HepG2 (cell line): ENCODE results near the gene POLR3H. TPM values are rescaled to one million over a fixed set of nuclear protein-coding genes. Genes with fewer than 3 reads are reported as not detected.

ENCODE experiments used
- GATAD2A ChIP-seq: IDR thresholded peaks from 2 replicates; pipeline ENCODE4 v1.6.1; 2016
- KDM6A ChIP-seq: IDR thresholded peaks from 2 replicates; pipeline ENCODE4 v1.6.1; 2016; ENCODE audit warnings: low read depth
- MEIS2 ChIP-seq: sonication (generic); formaldehyde crosslinking; IDR thresholded peaks from 2 replicates; pipeline ENCODE4 v1.9.0; 2021; ENCODE audit warnings: mild to moderate bottlenecking, missing genetic modification reagents
- RBM22 ChIP-seq: fragments of 200-400 bp; formaldehyde crosslinking; optimal IDR thresholded peaks from 2 replicates; pipeline ENCODE3; 2017; ENCODE audit warnings: mild to moderate bottlenecking, low read length, moderate library complexity
- SALL1 ChIP-seq: sonication (generic); formaldehyde crosslinking; IDR thresholded peaks from 2 replicates; pipeline ENCODE4 v1.8.0; 2022; ENCODE audit warnings: mild to moderate bottlenecking, missing genetic modification reagents
- SAP130 ChIP-seq: IDR thresholded peaks from 2 replicates; pipeline ENCODE4 v1.6.1; 2016; ENCODE audit warnings: low read depth
- TEAD3 ChIP-seq: optimal IDR thresholded peaks from 2 replicates; pipeline ENCODE3; 2016; ENCODE audit warnings: borderline replicate concordance
- ZBTB38 ChIP-seq: sonication (generic); formaldehyde crosslinking; IDR thresholded peaks from 2 replicates; pipeline ENCODE4 v1.5.1; 2020; ENCODE audit warnings: mild to moderate bottlenecking, missing genetic modification reagents
- ZFY ChIP-seq: sonication (generic); formaldehyde crosslinking; IDR thresholded peaks from 2 replicates; pipeline ENCODE4 v1.4.0; 2020; ENCODE audit warnings: missing genetic modification reagents
- ZNF441 ChIP-seq: sonication (generic); formaldehyde crosslinking; IDR thresholded peaks from 2 replicates; pipeline ENCODE4 v1.7.0; 2021; ENCODE audit warnings: missing genetic modification reagents, borderline replicate concordance
- ZNF547 ChIP-seq: sonication (generic); formaldehyde crosslinking; IDR thresholded peaks from 2 replicates; pipeline ENCODE4 v1.5.1; 2020; ENCODE audit warnings: mild to moderate bottlenecking, missing genetic modification reagents
- ZNF567 ChIP-seq: sonication (generic); formaldehyde crosslinking; IDR thresholded peaks from 2 replicates; pipeline ENCODE4 v1.8.1; 2023; ENCODE audit warnings: mild to moderate bottlenecking, missing genetic modification reagents, borderline replicate concordance
- ZNF724P ChIP-seq: sonication (generic); formaldehyde crosslinking; IDR thresholded peaks from 2 replicates; pipeline ENCODE4 v1.8.0; 2022; ENCODE audit warnings: missing genetic modification reagents, borderline replicate concordance
- polyA plus RNA-seq, 8 experiments: library from polyadenylated mRNA; depleted of rRNA in 3 of 8; stranded (reverse) in 7 of 8; unstranded in 1 of 8; fragments of >200 nt; fragmentation: Illumina TruSeq in 4 of 8; extraction: Trizol in 4 of 8; gene quantifications; 2 replicates each; pipeline versions ENCODE4 v1.2.1 to v1.2.3, GENCODE V29; 2011 to 2016; ENCODE audit warnings: low read depth in 4 of 8, missing spikeins in 1 of 8, mixed read lengths in 1 of 8; ENCODE audit not compliant: insufficient read depth in 1 of 8
- total RNA-seq, 5 experiments: library from RNA; depleted of rRNA; stranded (reverse); fragments of >200 nt; fragmentation: Illumina TruSeq; extraction: Trizol; gene quantifications; 2 replicates each; pipeline ENCODE4 v1.2.3, GENCODE V29; 2016; ENCODE audit warnings: low read depth in 1 of 5
- TF ChIP-seq, protein P1 (sequence below): sonication (generic); formaldehyde crosslinking; IDR thresholded peaks from 2 replicates; pipeline ENCODE4 v1.4.0; 2020; ENCODE audit warnings: missing genetic modification reagents, mild to moderate bottlenecking, borderline replicate concordance
- TF ChIP-seq, protein P2 (sequence below): sonication (generic); formaldehyde crosslinking; IDR thresholded peaks from 2 replicates; pipeline ENCODE4 v1.8.0; 2022; ENCODE audit warnings: missing genetic modification reagents, mild to moderate bottlenecking, moderate library complexity, borderline replicate concordance
- TF ChIP-seq, protein P3 (sequence below): sonication (generic); formaldehyde crosslinking; IDR thresholded peaks from 2 replicates; pipeline ENCODE4 v1.4.0; 2020; ENCODE audit warnings: missing genetic modification reagents
- TF ChIP-seq, protein P4 (sequence below): sonication (generic); formaldehyde crosslinking; IDR thresholded peaks from 2 replicates; pipeline ENCODE4 v1.5.1; 2020; ENCODE audit warnings: mild to moderate bottlenecking, moderate library complexity, missing genetic modification reagents
- TF ChIP-seq, protein P5 (sequence below): sonication (generic); formaldehyde crosslinking; IDR thresholded peaks from 2 replicates; pipeline ENCODE4 v1.9.0; 2022; ENCODE audit warnings: low read depth, missing genetic modification reagents

Gene POLR3H
- total and polyA plus RNA-seq, 2 of the 13 experiments (the other 11 are each of a cell fraction or from before 2014, with no cell fraction given) = 10.3 to 28.6 TPM

DNA sequence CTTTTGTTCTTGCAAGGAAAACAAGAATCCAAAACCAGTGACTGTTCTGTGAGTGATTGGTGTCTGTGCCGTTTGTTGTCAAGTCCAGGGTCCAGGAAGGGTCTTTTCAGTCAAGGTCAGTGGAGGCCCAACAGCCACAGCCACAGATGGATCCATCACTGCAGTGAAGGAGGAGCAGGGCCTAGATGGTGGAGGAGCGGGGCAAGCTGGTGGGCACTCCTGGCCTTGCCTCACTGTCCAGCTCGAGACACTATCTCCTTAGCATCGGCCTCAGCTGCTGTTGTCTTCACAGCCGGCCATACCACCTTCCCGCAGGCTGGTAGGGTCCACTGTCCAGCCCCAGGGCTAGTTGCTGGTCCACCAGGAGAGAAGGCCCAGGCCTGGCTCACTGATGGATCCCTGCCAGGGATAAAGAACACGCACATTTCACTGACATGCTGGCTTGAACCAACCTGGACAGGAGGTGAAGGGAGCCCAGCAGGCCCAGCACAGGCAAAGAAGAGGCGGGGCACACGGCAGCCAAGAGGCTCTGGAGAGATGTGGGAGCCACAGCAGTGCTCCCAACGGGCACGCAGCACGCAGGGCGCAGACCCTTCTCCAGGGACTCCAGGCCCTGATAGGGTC, 15.2 kb downstream of the POLR3H start (continued):
- TF ChIP-seq, protein P1, sequence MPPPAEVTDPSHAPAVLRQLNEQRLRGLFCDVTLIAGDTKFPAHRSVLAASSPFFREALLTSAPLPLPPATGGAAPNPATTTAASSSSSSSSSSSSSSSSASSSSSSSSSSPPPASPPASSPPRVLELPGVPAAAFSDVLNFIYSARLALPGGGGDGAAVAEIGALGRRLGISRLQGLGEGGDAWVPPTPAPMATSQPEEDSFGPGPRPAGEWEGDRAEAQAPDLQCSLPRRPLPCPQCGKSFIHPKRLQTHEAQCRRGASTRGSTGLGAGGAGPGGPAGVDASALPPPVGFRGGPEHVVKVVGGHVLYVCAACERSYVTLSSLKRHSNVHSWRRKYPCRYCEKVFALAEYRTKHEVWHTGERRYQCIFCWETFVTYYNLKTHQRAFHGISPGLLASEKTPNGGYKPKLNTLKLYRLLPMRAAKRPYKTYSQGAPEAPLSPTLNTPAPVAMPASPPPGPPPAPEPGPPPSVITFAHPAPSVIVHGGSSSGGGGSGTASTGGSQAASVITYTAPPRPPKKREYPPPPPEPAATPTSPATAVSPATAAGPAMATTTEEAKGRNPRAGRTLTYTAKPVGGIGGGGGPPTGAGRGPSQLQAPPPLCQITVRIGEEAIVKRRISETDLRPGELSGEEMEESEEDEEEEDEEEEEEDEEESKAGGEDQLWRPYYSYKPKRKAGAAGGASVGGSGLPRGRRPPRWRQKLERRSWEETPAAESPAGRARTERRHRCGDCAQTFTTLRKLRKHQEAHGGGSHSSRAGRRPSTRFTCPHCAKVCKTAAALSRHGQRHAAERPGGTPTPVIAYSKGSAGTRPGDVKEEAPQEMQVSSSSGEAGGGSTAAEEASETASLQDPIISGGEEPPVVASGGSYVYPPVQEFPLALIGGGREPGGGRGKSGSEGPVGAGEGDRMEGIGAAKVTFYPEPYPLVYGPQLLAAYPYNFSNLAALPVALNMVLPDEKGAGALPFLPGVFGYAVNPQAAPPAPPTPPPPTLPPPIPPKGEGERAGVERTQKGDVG (CRISPR knock-in tag) = peak; percentile 57; the same call in 1 of the 2 replicates
- TF ChIP-seq, protein P2, sequence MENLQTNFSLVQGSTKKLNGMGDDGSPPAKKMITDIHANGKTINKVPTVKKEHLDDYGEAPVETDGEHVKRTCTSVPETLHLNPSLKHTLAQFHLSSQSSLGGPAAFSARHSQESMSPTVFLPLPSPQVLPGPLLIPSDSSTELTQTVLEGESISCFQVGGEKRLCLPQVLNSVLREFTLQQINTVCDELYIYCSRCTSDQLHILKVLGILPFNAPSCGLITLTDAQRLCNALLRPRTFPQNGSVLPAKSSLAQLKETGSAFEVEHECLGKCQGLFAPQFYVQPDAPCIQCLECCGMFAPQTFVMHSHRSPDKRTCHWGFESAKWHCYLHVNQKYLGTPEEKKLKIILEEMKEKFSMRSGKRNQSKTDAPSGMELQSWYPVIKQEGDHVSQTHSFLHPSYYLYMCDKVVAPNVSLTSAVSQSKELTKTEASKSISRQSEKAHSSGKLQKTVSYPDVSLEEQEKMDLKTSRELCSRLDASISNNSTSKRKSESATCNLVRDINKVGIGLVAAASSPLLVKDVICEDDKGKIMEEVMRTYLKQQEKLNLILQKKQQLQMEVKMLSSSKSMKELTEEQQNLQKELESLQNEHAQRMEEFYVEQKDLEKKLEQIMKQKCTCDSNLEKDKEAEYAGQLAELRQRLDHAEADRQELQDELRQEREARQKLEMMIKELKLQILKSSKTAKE = 0 out of 2 replicates have a peak, but pooled peaks have one; percentile 27
- TF ChIP-seq ZBTB38 (CRISPR knock-in tag) (peak; percentile 30; the same call in 1 of the 2 replicates), RBM22 (peak; percentile 88), ZFY (CRISPR knock-in tag) (peak; percentile 56), KDM6A (0 out of 2 replicates have a peak, but pooled peaks have one; percentile 33), MEIS2 (CRISPR knock-in tag) (0 out of 2 replicates have a peak, but pooled peaks have one; percentile 63), TEAD3 (CRISPR knock-in tag) (peak; percentile 31), ZNF547 (CRISPR knock-in tag) (no peak), ZNF441 (CRISPR knock-in tag) (peak; percentile 95), ZNF567 (CRISPR knock-in tag) (no peak), SALL1 (CRISPR knock-in tag) (peak; percentile 43; the same call in 1 of the 2 replicates), ZNF724P (CRISPR knock-in tag) (0 out of 2 replicates have a peak, but pooled peaks have one; percentile 45), SAP130 (CRISPR knock-in tag) (0 out of 2 replicates have a peak, but pooled peaks have one; percentile 38), GATAD2A (CRISPR knock-in tag) (peak; percentile 43; the same call in 1 of the 2 replicates)
- TF ChIP-seq, protein P3, sequence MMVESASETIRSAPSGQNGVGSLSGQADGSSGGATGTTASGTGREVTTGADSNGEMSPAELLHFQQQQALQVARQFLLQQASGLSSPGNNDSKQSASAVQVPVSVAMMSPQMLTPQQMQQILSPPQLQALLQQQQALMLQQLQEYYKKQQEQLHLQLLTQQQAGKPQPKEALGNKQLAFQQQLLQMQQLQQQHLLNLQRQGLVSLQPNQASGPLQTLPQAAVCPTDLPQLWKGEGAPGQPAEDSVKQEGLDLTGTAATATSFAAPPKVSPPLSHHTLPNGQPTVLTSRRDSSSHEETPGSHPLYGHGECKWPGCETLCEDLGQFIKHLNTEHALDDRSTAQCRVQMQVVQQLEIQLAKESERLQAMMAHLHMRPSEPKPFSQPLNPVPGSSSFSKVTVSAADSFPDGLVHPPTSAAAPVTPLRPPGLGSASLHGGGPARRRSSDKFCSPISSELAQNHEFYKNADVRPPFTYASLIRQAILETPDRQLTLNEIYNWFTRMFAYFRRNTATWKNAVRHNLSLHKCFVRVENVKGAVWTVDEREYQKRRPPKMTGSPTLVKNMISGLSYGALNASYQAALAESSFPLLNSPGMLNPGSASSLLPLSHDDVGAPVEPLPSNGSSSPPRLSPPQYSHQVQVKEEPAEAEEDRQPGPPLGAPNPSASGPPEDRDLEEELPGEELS = 0 out of 2 replicates have a peak, but pooled peaks have one; percentile 10
- TF ChIP-seq, protein P4, sequence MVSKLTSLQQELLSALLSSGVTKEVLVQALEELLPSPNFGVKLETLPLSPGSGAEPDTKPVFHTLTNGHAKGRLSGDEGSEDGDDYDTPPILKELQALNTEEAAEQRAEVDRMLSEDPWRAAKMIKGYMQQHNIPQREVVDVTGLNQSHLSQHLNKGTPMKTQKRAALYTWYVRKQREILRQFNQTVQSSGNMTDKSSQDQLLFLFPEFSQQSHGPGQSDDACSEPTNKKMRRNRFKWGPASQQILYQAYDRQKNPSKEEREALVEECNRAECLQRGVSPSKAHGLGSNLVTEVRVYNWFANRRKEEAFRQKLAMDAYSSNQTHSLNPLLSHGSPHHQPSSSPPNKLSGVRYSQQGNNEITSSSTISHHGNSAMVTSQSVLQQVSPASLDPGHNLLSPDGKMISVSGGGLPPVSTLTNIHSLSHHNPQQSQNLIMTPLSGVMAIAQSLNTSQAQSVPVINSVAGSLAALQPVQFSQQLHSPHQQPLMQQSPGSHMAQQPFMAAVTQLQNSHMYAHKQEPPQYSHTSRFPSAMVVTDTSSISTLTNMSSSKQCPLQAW = 0 out of 2 replicates have a peak, but pooled peaks have one; percentile 19
- TF ChIP-seq, protein P5, sequence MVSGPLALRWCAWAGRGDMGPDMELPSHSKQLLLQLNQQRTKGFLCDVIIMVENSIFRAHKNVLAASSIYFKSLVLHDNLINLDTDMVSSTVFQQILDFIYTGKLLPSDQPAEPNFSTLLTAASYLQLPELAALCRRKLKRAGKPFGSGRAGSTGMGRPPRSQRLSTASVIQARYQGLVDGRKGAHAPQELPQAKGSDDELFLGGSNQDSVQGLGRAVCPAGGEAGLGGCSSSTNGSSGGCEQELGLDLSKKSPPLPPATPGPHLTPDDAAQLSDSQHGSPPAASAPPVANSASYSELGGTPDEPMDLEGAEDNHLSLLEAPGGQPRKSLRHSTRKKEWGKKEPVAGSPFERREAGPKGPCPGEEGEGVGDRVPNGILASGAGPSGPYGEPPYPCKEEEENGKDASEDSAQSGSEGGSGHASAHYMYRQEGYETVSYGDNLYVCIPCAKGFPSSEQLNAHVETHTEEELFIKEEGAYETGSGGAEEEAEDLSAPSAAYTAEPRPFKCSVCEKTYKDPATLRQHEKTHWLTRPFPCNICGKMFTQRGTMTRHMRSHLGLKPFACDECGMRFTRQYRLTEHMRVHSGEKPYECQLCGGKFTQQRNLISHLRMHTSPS (CRISPR knock-in tag) = peak; percentile 39; the same call in 1 of the 2 replicates
